CD1c-positive myeloid dendritic cell (primary cell): ENCODE results near the gene KRT32.
A peak's percentile ranks its signal among the peaks of the same experiment; 100 is the strongest.

Experiments
- DNase-seq: peaks from one replicate; pipeline ENCODE4 v3.0.0-alpha.2; 2016; ENCODE audit errors: extremely low spot score

KRT32 gene

GRCh38 chr17:41492771-41493170 lies 25.6 kb upstream of the KRT32 start:
- peak; percentile 33 for DNase-seq

- DNase-seq: peak; percentile 80
Measured at GRCh38 chr17:41492351-41492750, 25.2 kb upstream of the KRT32 start.

GRCh38 chr17:41491476-41491875 lies 24.3 kb upstream of the KRT32 start:
- no peak for DNase-seq

GRCh38 chr17:41490000-41490990 lies 23.1 kb upstream of the KRT32 start:
- DNase-seq: peak; percentile 51

GRCh38 chr17:41489531-41489930 lies 22.3 kb upstream of the KRT32 start, which contains the start of gene KRT36:
KRT36 (minus strand) TSS chr17:41489910; CDS start chr17:41489864, 46 bp downstream.
- no peak for DNase-seq

GRCh38 chr17:41486809-41487530 lies 19.8 kb upstream of the KRT32 start:
- peak; percentile 40 for DNase-seq

GRCh38 chr17:41486316-41486715 lies 19.1 kb upstream of the KRT32 start:
- DNase-seq: no peak

GRCh38 chr17:41484920-41485904 lies 18.0 kb upstream of the KRT32 start:
- DNase-seq: no peak

GRCh38 chr17:41483991-41484826 lies 17.0 kb upstream of the KRT32 start:
- no peak for DNase-seq

GRCh38 chr17:41483531-41483930 lies 16.3 kb upstream of the KRT32 start:
- no peak for DNase-seq

- no peak for DNase-seq
Measured at GRCh38 chr17:41481036-41481435, 13.8 kb upstream of the KRT32 start, which contains the start of gene KRT35. KRT35 (minus strand) TSS chr17:41481151; CDS start chr17:41481097, 54 bp downstream.

GRCh38 chr17:41480581-41480980 lies 13.4 kb upstream of the KRT32 start:
- DNase-seq: no peak

GRCh38 chr17:41480136-41480535 lies 12.9 kb upstream of the KRT32 start:
- DNase-seq: peak; percentile 37

- DNase-seq: no peak
Measured at GRCh38 chr17:41478237-41478636, 11.1 kb upstream of the KRT32 start.

GRCh38 chr17:41476866-41477815 lies 10.0 kb upstream of the KRT32 start:
- no peak for DNase-seq

GRCh38 chr17:41475421-41475820 lies 8.2 kb upstream of the KRT32 start:
- no peak for DNase-seq

- DNase-seq: no peak
Measured at GRCh38 chr17:41474863-41475262, 7.7 kb upstream of the KRT32 start.

GRCh38 chr17:41468346-41468745 lies 1.2 kb upstream of the KRT32 start:
- no peak for DNase-seq

GRCh38 chr17:41467561-41467960 lies 375 bp upstream of the KRT32 start:
- no peak for DNase-seq
